Heart left ventricle (tissue), 16 donors: Measurements from ENCODE around the gene TSPAN11. TPM values are rescaled to one million over a fixed set of nuclear protein-coding genes. Genes with fewer than 3 reads are reported as not detected.

ENCODE experiments used
- ATAC-seq, 4 donors: fragments of 200-7000 bp; cut with Tn5 transposase; one replicate each; pipeline ENCODE4 v1.9.1; 2020 to 2022; ENCODE audit warnings: moderate library complexity in 4 of 4, mild to moderate bottlenecking in 3 of 4, moderate number of reproducible peaks in 1 of 4
- DNase-seq, 5 donors: peaks; one replicate each; pipeline ENCODE4 v3.0.0-alpha.2; 2020
- H3K27ac ChIP-seq, 12 donors: fragments of 200-600 bp; sonication (generic) in 4 of 12; one replicate each; pipeline versions ENCODE4 v1.5.0 to v1.8.0; 2016 to 2022; ENCODE audit warnings: mild to moderate bottlenecking in 2 of 12
- H3K27me3 ChIP-seq, 9 donors: fragments of 200-600 bp; sonication (generic) in 2 of 9; one replicate each; pipeline versions ENCODE4 v1.5.1 to v1.8.0; 2016 to 2022; ENCODE audit warnings: mild to moderate bottlenecking in 3 of 9
- H3K36me3 ChIP-seq, 9 donors: fragments of 200-600 bp; sonication (generic) in 2 of 9; one replicate each; pipeline versions ENCODE4 v1.5.0 to v1.8.0; 2018 to 2022; ENCODE audit warnings: mild to moderate bottlenecking in 2 of 9
- H3K4me1 ChIP-seq, 12 donors: fragments of 200-600 bp; sonication (generic) in 4 of 12; one replicate each; pipeline versions ENCODE4 v1.5.0 to v1.8.0; 2016 to 2022; ENCODE audit warnings: mild to moderate bottlenecking in 3 of 12
- H3K4me3 ChIP-seq, 12 donors: fragments of 200-600 bp; sonication (generic) in 4 of 12; one replicate each; pipeline versions ENCODE4 v1.5.0 to v1.8.0; 2017 to 2022; ENCODE audit warnings: mild to moderate bottlenecking in 9 of 12, moderate library complexity in 4 of 12
- H3K9me3 ChIP-seq, 12 donors: fragments of 200-600 bp; sonication (generic) in 4 of 12; one replicate each; pipeline versions ENCODE4 v1.5.0 to v1.8.0; 2016 to 2022; ENCODE audit warnings: mild to moderate bottlenecking in 1 of 12
- CTCF ChIP-seq, 12 donors: fragments of 200-600 bp; sonication (generic) in 4 of 12; IDR thresholded peaks; one replicate each; pipeline versions ENCODE4 v1.5.0 to v1.8.0; 2018 to 2022; ENCODE audit warnings: antibody characterized with exemption in 12 of 12, mild to moderate bottlenecking in 5 of 12
- POLR2A ChIP-seq, 2 donors: fragments of 450-650 bp; IDR thresholded peaks; one replicate each; pipeline ENCODE4 v1.6.1; 2017; ENCODE audit warnings: antibody characterized with exemption in 2 of 2, mild to moderate bottlenecking in 2 of 2, moderate library complexity in 2 of 2
- WGBS, 4 donors: extraction: QIAGEN DNeasy Blood & Tissue Kit in 2 of 4; methylation state at CpG; one replicate each; pipeline versions ENCODE4 v1.1.5 to v1.1.7; 2013 to 2018; 5-methylcytosine and 5-hydroxymethylcytosine counted together
- intact Hi-C, 10 donors: fragments of 100-400 bp; cut with DNase I; formaldehyde crosslinking; loops; one replicate each; pipeline versions ENCODE4 v1.11.1 to v1.14.2; 2022
- polyA plus RNA-seq, 2 donors: library from polyadenylated mRNA; stranded (reverse); fragments of 200-250 nt; gene quantifications; one replicate each; pipeline ENCODE4 v1.2.3, GENCODE V29; 2013
- total RNA-seq, 9 donors: library from RNA; depleted of rRNA in 2 of 9; stranded (reverse); fragments of >200 nt in 2 of 9; fragmentation: NEBNext Ultra II Directional in 3 of 9; extraction: Animal tissue kit (Norgen Biotek cat#: 25700) in 3 of 9; gene quantifications; one replicate each; pipeline versions ENCODE4 v1.1.0 to v1.2.4, GENCODE V29; 2016 to 2023
- donor health status: ischemic (EF 13 %, LVEDD 7.1; RV severe dilation, severe dysfunction).
- donor health status: healthy with polysubstance abuse.
- donor health status: DM: no; HTN: yes; CAD: no.
- donor health status: DM: no; HTN: no; CAD: no.
- donor health status: ischemic (EF 25% LVEDD 6.9; RV normal size, moderate dysfunction).
- donor health status: ischemic (EF 25% LVEDD 5.7; RV mildly dilated, moderate dysfunction).
- donor health status: healthy.
- donor health status: DM: yes; HTN: yes; CAD: no.
- donor health status: ischemic (EF 35%, LVEDD 5.7; RV mildly dilated, moderate dysfunction).
- donor health status: nonischemic (EF 11% LVEDD 7.7; RV severe dilation, severe dysfunction).
- donor health status: DM: yes; HTN: yes; CAD: no.
- donor health status: PGD.
- donor health status: ischemic (EF 29% LVEDD 5.4; RV normal size, mild dysfunction).
- donor health status: nonischemic (EF 23%, LVEDD 6.1; RV moderate dilation, normal function).

TSPAN11 gene
- total and polyA plus RNA-seq, 11 donors = 0.49 to 4.2 (median 1.9) TPM

GRCh38 chr12:30979371-30980259 lies 53.1 kb downstream of the TSPAN11 start:
- H3K27me3 ChIP-seq = no peaks in the 10 kb centered on the region
- intact Hi-C loops = loop anchor here in 1 of 10 donors (10.0 kb wide), 1 partner anchor 255 kb away; no protein-coding TSS in a partner anchor
- peaks cover 0 to 25% (median 7%) of the 10 kb centered on the region in 12 donors for H3K4me1 ChIP-seq
- no peak for ATAC-seq
- DNase-seq = peak in 2 of 5 donors; percentile 23 to 47
- no peaks in the 10 kb centered on the region for H3K36me3 ChIP-seq
- H3K27ac ChIP-seq = peak overlapping the region in 1 of 12 donors; percentile 9
- no peaks in the 10 kb centered on the region for H3K9me3 ChIP-seq
- no peak overlapping the region for H3K4me3 ChIP-seq
- 51 to 65% (median 55%) methylated on average over 15 to 21 of the region's 21 CpGs for WGBS, 4 donors
- TF ChIP-seq CTCF (IDR thresholded peaks at IDR 0.05) (no peak), POLR2A (IDR thresholded peaks at IDR 0.05) (no peak)

GRCh38 chr12:30980955-30981662 lies 54.6 kb downstream of the TSPAN11 start:
- H3K36me3 ChIP-seq = no peaks in the 10 kb centered on the region
- H3K9me3 ChIP-seq = no peaks in the 10 kb centered on the region
- DNase-seq = peak in 3 of 5 donors; percentile 30 to 57 (median 54)
- H3K4me3 ChIP-seq = no peak overlapping the region
- H3K4me1 ChIP-seq = peaks cover 0 to 15% (median 7%) of the 10 kb centered on the region in 12 donors
- intact Hi-C loops = loop anchor here in 1 of 10 donors (10.0 kb wide), 1 partner anchor 254 kb away; no protein-coding TSS in a partner anchor
- TF ChIP-seq POLR2A (IDR thresholded peaks at IDR 0.05) = no peak
- TF ChIP-seq CTCF (IDR thresholded peaks at IDR 0.05) = no peak
- peak; percentile 39 to 72 (median 50) for ATAC-seq
- no peaks in the 10 kb centered on the region for H3K27me3 ChIP-seq
- WGBS, 4 donors = 51 to 75% (median 64%) methylated on average over 18 of the region's 18 CpGs
- H3K27ac ChIP-seq = peak overlapping the region in 1 of 12 donors; percentile 29

GRCh38 chr12:30982413-30982812 lies 55.9 kb downstream of the TSPAN11 start:
- Histone ChIP-seq H3K36me3 (no peaks in the 10 kb centered on the region), H3K9me3 (no peaks in the 10 kb centered on the region), H3K4me3 (no peak overlapping the region), H3K4me1 (peaks cover 0 to 15% (median 7%) of the 10 kb centered on the region in 12 donors), H3K27me3 (no peaks in the 10 kb centered on the region), H3K27ac (no peak overlapping the region)
- no peak for TF ChIP-seq POLR2A (IDR thresholded peaks at IDR 0.05)
- TF ChIP-seq CTCF (IDR thresholded peaks at IDR 0.05) = no peak
- DNase-seq (no peak), ATAC-seq (no peak)
- intact Hi-C loops = loop anchor here in 1 of 10 donors (10.0 kb wide), 1 partner anchor 252 kb away; no protein-coding TSS in a partner anchor
- WGBS, 4 donors = 85 to 91% (median 89%) methylated on average over 7 to 12 of the region's 12 CpGs
